Measurements from ENCODE around the gene DLK1. TPM values are rescaled to one million over a fixed set of nuclear protein-coding genes. Genes with fewer than 3 reads are reported as not detected.

DLK1 gene
- total RNA-seq, 1 donor = not detected

DNA sequence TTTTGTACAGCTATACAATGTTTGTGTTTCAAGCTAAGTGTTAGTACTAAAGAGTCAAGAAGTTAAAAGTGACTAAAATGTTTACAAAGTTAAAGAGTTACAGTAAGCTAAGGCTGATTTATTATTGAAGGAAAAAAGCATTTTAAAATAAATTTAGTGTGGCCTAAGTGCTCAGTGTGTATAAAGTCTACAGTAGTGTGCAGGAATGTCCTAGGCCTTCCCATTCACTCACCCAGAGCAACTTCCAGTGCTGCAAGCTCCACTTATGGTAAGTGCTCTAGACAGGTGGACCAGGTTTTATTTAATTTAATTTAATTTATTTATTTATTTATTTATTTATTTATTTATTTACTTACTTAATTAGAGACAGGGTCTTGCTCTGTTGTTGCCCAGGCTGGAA is 19.6 kb downstream of the DLK1 start:
- H3K4me3 ChIP-seq (ENCODE audit: insufficient read depth, low read length) = no peak overlapping the region
- H4K20me1 ChIP-seq (ENCODE audit: insufficient read depth, low read length) = no peaks in the 10 kb centered on the region
- no peak overlapping the region for H3K27ac ChIP-seq (ENCODE audit: low read depth, low read length)
- H3K79me2 ChIP-seq (ENCODE audit: insufficient read depth, low read length) = no peaks in the 10 kb centered on the region
- no peaks in the 10 kb centered on the region for H3K9me3 ChIP-seq (ENCODE audit: low read depth, low read length)
- DNase-seq (ENCODE audit: insufficient read length, low spot score, missing footprints) = no peak
- H3K27me3 ChIP-seq (ENCODE audit: insufficient read depth, low read length) = peaks cover 3% of the 10 kb centered on the region
- H3K4me1 ChIP-seq (ENCODE audit: insufficient read depth, low read length) = peaks cover 10% of the 10 kb centered on the region
- TF ChIP-seq, protein P1, sequence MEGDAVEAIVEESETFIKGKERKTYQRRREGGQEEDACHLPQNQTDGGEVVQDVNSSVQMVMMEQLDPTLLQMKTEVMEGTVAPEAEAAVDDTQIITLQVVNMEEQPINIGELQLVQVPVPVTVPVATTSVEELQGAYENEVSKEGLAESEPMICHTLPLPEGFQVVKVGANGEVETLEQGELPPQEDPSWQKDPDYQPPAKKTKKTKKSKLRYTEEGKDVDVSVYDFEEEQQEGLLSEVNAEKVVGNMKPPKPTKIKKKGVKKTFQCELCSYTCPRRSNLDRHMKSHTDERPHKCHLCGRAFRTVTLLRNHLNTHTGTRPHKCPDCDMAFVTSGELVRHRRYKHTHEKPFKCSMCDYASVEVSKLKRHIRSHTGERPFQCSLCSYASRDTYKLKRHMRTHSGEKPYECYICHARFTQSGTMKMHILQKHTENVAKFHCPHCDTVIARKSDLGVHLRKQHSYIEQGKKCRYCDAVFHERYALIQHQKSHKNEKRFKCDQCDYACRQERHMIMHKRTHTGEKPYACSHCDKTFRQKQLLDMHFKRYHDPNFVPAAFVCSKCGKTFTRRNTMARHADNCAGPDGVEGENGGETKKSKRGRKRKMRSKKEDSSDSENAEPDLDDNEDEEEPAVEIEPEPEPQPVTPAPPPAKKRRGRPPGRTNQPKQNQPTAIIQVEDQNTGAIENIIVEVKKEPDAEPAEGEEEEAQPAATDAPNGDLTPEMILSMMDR (IDR thresholded peaks at IDR 0.05; ENCODE audit: extremely low read depth, low read depth, low read length) = no peak
- no peak overlapping the region for H2AFZ ChIP-seq (ENCODE audit: low read length)
- H3K36me3 ChIP-seq (ENCODE audit: insufficient read depth, low read length) = no peaks in the 10 kb centered on the region
- H3K4me2 ChIP-seq (ENCODE audit: insufficient read depth, low read length) = no peak overlapping the region

DNA sequence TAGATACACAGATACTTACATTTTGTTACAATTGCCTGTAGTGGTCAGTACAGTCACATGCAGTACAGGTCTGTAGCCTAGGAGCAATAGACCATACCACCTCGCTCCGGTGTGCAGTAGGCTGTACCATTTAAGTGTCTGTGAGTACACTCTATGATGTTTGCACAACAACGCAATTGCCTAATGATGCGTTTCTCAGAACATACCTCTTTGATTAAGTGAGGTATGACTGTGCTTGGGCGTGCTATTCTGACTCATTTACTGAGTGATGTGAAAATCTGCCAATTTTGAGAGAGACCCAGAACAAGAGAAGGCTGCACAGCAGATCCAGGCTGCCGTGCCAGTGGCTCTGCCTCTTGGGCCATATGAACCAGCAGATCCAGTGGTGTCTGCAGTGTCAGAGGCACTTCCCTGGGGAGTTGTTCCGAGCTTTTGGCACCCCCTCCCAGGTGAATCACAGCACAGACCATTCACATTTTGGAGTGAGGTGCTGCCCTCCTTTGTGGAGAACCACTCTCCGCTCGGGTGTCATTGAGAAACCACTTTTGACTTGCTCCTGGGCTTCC is 20.4 kb downstream of the DLK1 start:
- Histone ChIP-seq H3K4me3 (ENCODE audit: insufficient read depth, low read length) (no peak overlapping the region), H3K27me3 (ENCODE audit: insufficient read depth, low read length) (peaks cover 6% of the 10 kb centered on the region), H3K36me3 (ENCODE audit: insufficient read depth, low read length) (no peaks in the 10 kb centered on the region), H3K79me2 (ENCODE audit: insufficient read depth, low read length) (no peaks in the 10 kb centered on the region), H2AFZ (ENCODE audit: low read length) (no peak overlapping the region), H3K9me3 (ENCODE audit: low read depth, low read length) (no peaks in the 10 kb centered on the region), H4K20me1 (ENCODE audit: insufficient read depth, low read length) (no peaks in the 10 kb centered on the region), H3K4me1 (ENCODE audit: insufficient read depth, low read length) (peaks cover 10% of the 10 kb centered on the region), H3K27ac (ENCODE audit: low read depth, low read length) (peak overlapping the region; percentile 6), H3K4me2 (ENCODE audit: insufficient read depth, low read length) (peak overlapping the region; percentile 26)
- peak; percentile 88 for DNase-seq (ENCODE audit: insufficient read length, low spot score, missing footprints)
- TF ChIP-seq, protein P1 (IDR thresholded peaks at IDR 0.05; ENCODE audit: extremely low read depth, low read depth, low read length) = no peak

DNA sequence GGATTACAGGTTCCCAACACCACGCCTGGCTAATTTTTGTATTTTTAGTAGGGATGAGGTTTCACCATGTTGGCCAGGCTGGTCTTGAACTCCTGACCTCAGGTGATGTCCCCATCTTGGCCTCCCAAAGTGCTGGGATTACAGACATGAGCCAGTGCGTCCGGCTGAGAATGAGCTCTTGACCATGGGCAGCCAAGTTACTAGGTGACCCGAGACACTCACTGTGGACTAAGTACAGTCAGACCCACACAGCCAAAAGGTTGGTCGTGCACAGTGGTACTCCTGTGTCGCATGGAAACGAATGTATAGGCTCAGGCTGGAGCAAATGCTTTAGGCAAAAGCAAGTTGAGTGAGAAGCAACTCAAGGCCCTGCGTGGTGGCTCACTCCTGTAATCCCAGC is 21.0 kb downstream of the DLK1 start:
- H3K4me2 ChIP-seq (ENCODE audit: insufficient read depth, low read length) = peak overlapping the region; percentile 26
- H3K9me3 ChIP-seq (ENCODE audit: low read depth, low read length) = no peaks in the 10 kb centered on the region
- DNase-seq (ENCODE audit: insufficient read length, low spot score, missing footprints) = no peak
- H3K79me2 ChIP-seq (ENCODE audit: insufficient read depth, low read length) = no peaks in the 10 kb centered on the region
- no peak overlapping the region for H3K4me3 ChIP-seq (ENCODE audit: insufficient read depth, low read length)
- no peaks in the 10 kb centered on the region for H4K20me1 ChIP-seq (ENCODE audit: insufficient read depth, low read length)
- peaks cover 10% of the 10 kb centered on the region for H3K4me1 ChIP-seq (ENCODE audit: insufficient read depth, low read length)
- H3K36me3 ChIP-seq (ENCODE audit: insufficient read depth, low read length) = no peaks in the 10 kb centered on the region
- peaks cover 6% of the 10 kb centered on the region for H3K27me3 ChIP-seq (ENCODE audit: insufficient read depth, low read length)
- TF ChIP-seq, protein P1 (IDR thresholded peaks at IDR 0.05; ENCODE audit: extremely low read depth, low read depth, low read length) = no peak
- peak overlapping the region; percentile 6 for H3K27ac ChIP-seq (ENCODE audit: low read depth, low read length)
- H2AFZ ChIP-seq (ENCODE audit: low read length) = no peak overlapping the region

DNA sequence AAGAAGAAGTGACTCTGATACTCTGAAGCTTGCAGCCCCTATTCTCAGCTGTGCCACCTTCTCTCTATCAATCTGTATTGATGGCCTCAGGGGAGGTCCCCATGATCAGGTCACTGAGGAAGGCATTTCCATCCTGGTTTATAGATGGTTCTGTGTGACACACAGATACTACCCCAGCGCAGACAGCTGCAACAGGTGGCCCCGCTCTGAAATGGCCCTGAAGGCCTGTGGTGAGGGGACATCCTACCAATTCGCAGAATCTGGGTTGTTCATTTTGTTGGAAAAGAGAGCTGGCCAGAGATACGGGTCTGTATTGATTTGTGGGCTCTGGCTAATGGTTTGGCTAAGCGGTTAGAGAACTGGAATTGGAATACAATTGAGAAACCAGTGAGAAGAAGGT is 21.7 kb downstream of the DLK1 start:
- H3K4me1 ChIP-seq (ENCODE audit: insufficient read depth, low read length) = peaks cover 10% of the 10 kb centered on the region
- peaks cover 6% of the 10 kb centered on the region for H3K27me3 ChIP-seq (ENCODE audit: insufficient read depth, low read length)
- no peak overlapping the region for H3K4me2 ChIP-seq (ENCODE audit: insufficient read depth, low read length)
- H3K27ac ChIP-seq (ENCODE audit: low read depth, low read length) = no peak overlapping the region
- no peaks in the 10 kb centered on the region for H3K9me3 ChIP-seq (ENCODE audit: low read depth, low read length)
- DNase-seq (ENCODE audit: insufficient read length, low spot score, missing footprints) = no peak
- no peaks in the 10 kb centered on the region for H4K20me1 ChIP-seq (ENCODE audit: insufficient read depth, low read length)
- H2AFZ ChIP-seq (ENCODE audit: low read length) = no peak overlapping the region
- no peak overlapping the region for H3K4me3 ChIP-seq (ENCODE audit: insufficient read depth, low read length)
- H3K36me3 ChIP-seq (ENCODE audit: insufficient read depth, low read length) = no peaks in the 10 kb centered on the region
- H3K79me2 ChIP-seq (ENCODE audit: insufficient read depth, low read length) = no peaks in the 10 kb centered on the region
- TF ChIP-seq, protein P1 (IDR thresholded peaks at IDR 0.05; ENCODE audit: extremely low read depth, low read depth, low read length) = no peak

Measured in osteoblast (primary cell).